Erythroblast (primary cell): ENCODE measurements around the gene SV2C.

ENCODE experiments used
- GATA1 ChIP-seq: IDR thresholded peaks from 2 replicates; pipeline ENCODE4 v1.6.1; 2011; ENCODE audit warnings: low read depth, mild to moderate bottlenecking, control low read depth, low read length, moderate library complexity
- POLR2A ChIP-seq: IDR thresholded peaks from 2 replicates; pipeline ENCODE4 v1.6.1; 2011; ENCODE audit warnings: mild to moderate bottlenecking, low read length

GRCh38 chr5:76202182-76202581 is 119.0 kb downstream of the SV2C start:
- no peak for TF ChIP-seq POLR2A
- no peak for TF ChIP-seq GATA1
